Fibroblast of lung (primary cell): Measurements from ENCODE around the gene PPM1E. TPM values are rescaled to one million over a fixed set of nuclear protein-coding genes. Genes with fewer than 3 reads are reported as not detected.
A peak's percentile ranks its signal among the peaks of the same experiment; 100 is the strongest.

Source experiments
- DNase-seq, 2 donors: peaks; one replicate each; pipeline versions ENCODE4 v3.0.0 to v3.0.0-alpha.2; 2010; ENCODE audit warnings: low read depth in 2 of 2
- H2AFZ ChIP-seq: 2 replicates; pipeline ENCODE4 v1.5.1; 2012; ENCODE audit warnings: low read length, control low read depth, inconsistent platforms
- H3K27ac ChIP-seq: 2 replicates; pipeline ENCODE4 v1.5.1; 2011; ENCODE audit warnings: low read length, control low read depth; ENCODE audit not compliant: insufficient read depth
- H3K27me3 ChIP-seq: 2 replicates; pipeline ENCODE4 v1.5.1; 2011; ENCODE audit warnings: mild to moderate bottlenecking, low read length; ENCODE audit not compliant: control insufficient read depth, insufficient read depth
- H3K36me3 ChIP-seq: 2 replicates; pipeline ENCODE4 v1.5.1; 2011; ENCODE audit warnings: low read length; ENCODE audit not compliant: control insufficient read depth, insufficient read depth
- H3K4me1 ChIP-seq: 2 replicates; pipeline ENCODE4 v1.5.1; 2011; ENCODE audit warnings: low read length; ENCODE audit not compliant: control insufficient read depth, insufficient read depth; ENCODE audit errors: extremely low read depth
- H3K4me2 ChIP-seq: 2 replicates; pipeline ENCODE4 v1.5.1; 2011; ENCODE audit warnings: low read length, control low read depth; ENCODE audit not compliant: insufficient read depth; ENCODE audit errors: extremely low read depth
- H3K4me3 ChIP-seq, 4 experiments: fragments of 200-600 bp in 1 of 4; sonication (generic) in 1 of 4; replicated peaks in 1 of 4; 2 replicates each; pipeline ENCODE4 v1.5.1; 2011 to 2016; ENCODE audit warnings: low read length in 4 of 4, low read depth in 3 of 4, mild to moderate bottlenecking in 3 of 4, control low read depth in 2 of 4, inconsistent platforms in 1 of 4, mixed read lengths in 1 of 4; ENCODE audit not compliant: insufficient read depth in 1 of 4; ENCODE audit errors: control extremely low read depth in 1 of 4
- H3K79me2 ChIP-seq: 2 replicates; pipeline ENCODE4 v1.5.1; 2012; ENCODE audit warnings: mild to moderate bottlenecking, low read length, inconsistent platforms; ENCODE audit not compliant: control insufficient read depth, insufficient read depth
- H3K9ac ChIP-seq: 2 replicates; pipeline ENCODE4 v1.5.1; 2011; ENCODE audit warnings: mild to moderate bottlenecking, low read length, control low read depth; ENCODE audit not compliant: insufficient read depth
- H3K9me3 ChIP-seq: 2 replicates; pipeline ENCODE4 v1.5.1; 2012; ENCODE audit warnings: low read depth, low read length; ENCODE audit not compliant: control insufficient read depth, insufficient read depth
- H4K20me1 ChIP-seq: 2 replicates; pipeline ENCODE4 v1.5.1; 2011; ENCODE audit warnings: low read length; ENCODE audit not compliant: control insufficient read depth, insufficient read depth; ENCODE audit errors: extremely low read depth
- EZH2 ChIP-seq: IDR thresholded peaks from 2 replicates; pipeline ENCODE4 v1.5.1; 2012; ENCODE audit warnings: low read length, control low read depth, mild to moderate bottlenecking; ENCODE audit errors: missing control alignments
- polyA plus RNA-seq, 2 donors: library from polyadenylated mRNA; depleted of rRNA in 1 of 2; stranded (reverse) in 1 of 2; unstranded in 1 of 2; fragments of >200 nt; gene quantifications; 2 replicates each; pipeline ENCODE4 v1.2.1, GENCODE V29; 2011 to 2012; ENCODE audit warnings: missing spikeins in 1 of 2
- total RNA-seq: library from RNA; depleted of rRNA; stranded (reverse); fragments of >200 nt; gene quantifications from 2 replicates; pipeline ENCODE4 v1.2.1, GENCODE V29; 2014
- TF ChIP-seq, protein P1 (sequence below), 2 donors: IDR thresholded peaks in 1 of 2; conservative IDR thresholded peaks in 1 of 2; 1 replicate in 1 of 2; 2 replicates in 1 of 2; pipeline ENCODE4 v1.5.1; 2011 to 2012; ENCODE audit warnings: low read length in 2 of 2, control low read depth in 1 of 2, inconsistent platforms in 1 of 2, low read depth in 1 of 2, mild to moderate bottlenecking in 1 of 2

PPM1E gene
- total and polyA plus RNA-seq, 2 donors (not counting 1 experiment from before 2014, with no cell fraction given) = 0.02 to 0.50 TPM

DNA sequence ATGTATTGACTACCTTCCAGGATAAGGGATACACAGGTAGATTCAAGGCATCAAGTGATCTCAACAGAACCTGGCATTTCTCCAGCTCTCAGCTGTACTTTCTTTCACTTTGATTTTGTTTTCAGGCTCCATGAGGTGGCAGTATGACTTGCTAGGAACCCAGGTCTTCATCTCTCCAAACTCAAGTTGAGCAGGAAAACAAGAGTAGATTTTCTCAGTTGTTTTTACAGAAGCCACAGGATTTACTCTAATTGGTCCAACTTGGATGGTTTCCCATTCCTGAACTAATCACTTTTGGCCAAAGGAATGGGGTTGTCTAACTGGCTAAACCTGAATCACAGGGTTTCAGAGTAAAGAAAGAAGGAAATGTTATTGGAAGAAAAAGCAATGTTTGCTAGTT lies 204.4 kb downstream of the PPM1E start:
- Histone ChIP-seq H4K20me1 (no peaks in the 10 kb centered on the region), H3K4me3 (no peak overlapping the region), H2AFZ (no peak overlapping the region), H3K27me3 (no peaks in the 10 kb centered on the region), H3K9ac (no peak overlapping the region), H3K79me2 (no peaks in the 10 kb centered on the region), H3K4me1 (no peaks in the 10 kb centered on the region), H3K27ac (no peak overlapping the region), H3K9me3 (no peaks in the 10 kb centered on the region), H3K4me2 (no peak overlapping the region), H3K36me3 (no peaks in the 10 kb centered on the region)
- peak; percentile 62 to 82 for DNase-seq
- no peak for TF ChIP-seq EZH2
- TF ChIP-seq, protein P1, sequence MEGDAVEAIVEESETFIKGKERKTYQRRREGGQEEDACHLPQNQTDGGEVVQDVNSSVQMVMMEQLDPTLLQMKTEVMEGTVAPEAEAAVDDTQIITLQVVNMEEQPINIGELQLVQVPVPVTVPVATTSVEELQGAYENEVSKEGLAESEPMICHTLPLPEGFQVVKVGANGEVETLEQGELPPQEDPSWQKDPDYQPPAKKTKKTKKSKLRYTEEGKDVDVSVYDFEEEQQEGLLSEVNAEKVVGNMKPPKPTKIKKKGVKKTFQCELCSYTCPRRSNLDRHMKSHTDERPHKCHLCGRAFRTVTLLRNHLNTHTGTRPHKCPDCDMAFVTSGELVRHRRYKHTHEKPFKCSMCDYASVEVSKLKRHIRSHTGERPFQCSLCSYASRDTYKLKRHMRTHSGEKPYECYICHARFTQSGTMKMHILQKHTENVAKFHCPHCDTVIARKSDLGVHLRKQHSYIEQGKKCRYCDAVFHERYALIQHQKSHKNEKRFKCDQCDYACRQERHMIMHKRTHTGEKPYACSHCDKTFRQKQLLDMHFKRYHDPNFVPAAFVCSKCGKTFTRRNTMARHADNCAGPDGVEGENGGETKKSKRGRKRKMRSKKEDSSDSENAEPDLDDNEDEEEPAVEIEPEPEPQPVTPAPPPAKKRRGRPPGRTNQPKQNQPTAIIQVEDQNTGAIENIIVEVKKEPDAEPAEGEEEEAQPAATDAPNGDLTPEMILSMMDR (conservative IDR thresholded peaks at IDR 0.05 in 1 of 2, IDR thresholded peaks at IDR 0.05 in 1 of 2; ENCODE audit: low read depth in 1 of 2, low read length in 2 of 2) = peak; percentile 27 to 36

DNA sequence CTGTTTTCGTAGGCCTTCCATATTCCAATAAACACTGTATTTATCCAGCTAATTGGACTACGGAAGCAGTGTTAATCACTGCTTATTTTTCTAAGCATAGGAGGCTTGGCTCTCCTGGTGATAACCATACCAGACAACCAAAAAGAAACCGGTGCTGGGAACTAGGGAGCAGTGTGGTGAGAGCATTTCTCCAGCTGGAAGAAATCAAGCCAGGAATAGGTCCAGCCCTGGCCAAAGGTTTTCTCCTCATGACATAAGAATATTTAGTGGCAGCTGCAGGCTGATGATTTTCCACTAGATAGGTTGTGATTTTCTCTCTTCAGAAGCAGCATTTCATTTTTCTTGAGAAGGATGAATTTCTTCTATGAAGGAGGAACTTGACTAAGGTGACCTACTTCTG lies 209.6 kb downstream of the PPM1E start:
- H2AFZ ChIP-seq = no peak overlapping the region
- no peak overlapping the region for H3K27ac ChIP-seq
- H3K36me3 ChIP-seq = no peaks in the 10 kb centered on the region
- no peaks in the 10 kb centered on the region for H3K9me3 ChIP-seq
- H3K27me3 ChIP-seq = no peaks in the 10 kb centered on the region
- no peak overlapping the region for H3K4me3 ChIP-seq
- no peak for TF ChIP-seq EZH2
- TF ChIP-seq, protein P1 (conservative IDR thresholded peaks at IDR 0.05 in 1 of 2, IDR thresholded peaks at IDR 0.05 in 1 of 2; ENCODE audit: low read depth in 1 of 2, low read length in 2 of 2) = no peak
- peak in 1 of 2 donors; percentile 21 for DNase-seq
- H3K4me1 ChIP-seq = no peaks in the 10 kb centered on the region
- H3K79me2 ChIP-seq = no peaks in the 10 kb centered on the region
- H3K9ac ChIP-seq = no peak overlapping the region
- H4K20me1 ChIP-seq = no peaks in the 10 kb centered on the region
- no peak overlapping the region for H3K4me2 ChIP-seq

DNA sequence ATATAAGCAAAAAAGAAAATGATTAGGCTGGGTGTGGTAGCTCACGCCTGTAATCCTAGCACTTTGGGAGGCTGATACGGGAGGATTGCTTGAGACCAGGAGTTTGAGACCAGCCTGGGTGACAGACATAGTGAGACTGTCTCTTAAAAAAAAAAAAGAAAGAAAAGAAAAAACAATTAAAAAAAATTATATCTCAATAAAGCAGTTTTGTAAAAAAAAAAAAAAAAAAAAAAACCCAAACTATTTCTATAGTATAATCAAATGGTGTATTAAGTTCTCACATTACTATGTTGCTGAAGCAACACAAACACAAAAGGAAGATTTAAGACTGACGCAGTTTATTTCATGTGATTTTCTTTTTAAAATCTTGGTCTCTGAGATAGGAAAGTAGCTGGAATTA lies 210.6 kb downstream of the PPM1E start:
- H3K4me2 ChIP-seq = no peak overlapping the region
- no peak overlapping the region for H2AFZ ChIP-seq
- H3K9me3 ChIP-seq = no peaks in the 10 kb centered on the region
- H3K27ac ChIP-seq = no peak overlapping the region
- no peaks in the 10 kb centered on the region for H3K4me1 ChIP-seq
- H3K4me3 ChIP-seq = no peak overlapping the region
- no peaks in the 10 kb centered on the region for H3K27me3 ChIP-seq
- H3K79me2 ChIP-seq = no peaks in the 10 kb centered on the region
- H3K36me3 ChIP-seq = no peaks in the 10 kb centered on the region
- TF ChIP-seq EZH2 = no peak
- TF ChIP-seq, protein P1 (conservative IDR thresholded peaks at IDR 0.05 in 1 of 2, IDR thresholded peaks at IDR 0.05 in 1 of 2; ENCODE audit: low read depth in 1 of 2, low read length in 2 of 2) = no peak
- no peak overlapping the region for H3K9ac ChIP-seq
- no peak for DNase-seq
- H4K20me1 ChIP-seq = no peaks in the 10 kb centered on the region
